ENCODE measurements around the gene LIPG. TPM values are rescaled to one million over a fixed set of nuclear protein-coding genes. Genes with fewer than 3 reads are reported as not detected.

The LIPG gene
- polyA plus RNA-seq, 1 donor (not counting 4 experiments of a cell fraction or from before 2014, with no cell fraction given) = 241 TPM

DNA sequence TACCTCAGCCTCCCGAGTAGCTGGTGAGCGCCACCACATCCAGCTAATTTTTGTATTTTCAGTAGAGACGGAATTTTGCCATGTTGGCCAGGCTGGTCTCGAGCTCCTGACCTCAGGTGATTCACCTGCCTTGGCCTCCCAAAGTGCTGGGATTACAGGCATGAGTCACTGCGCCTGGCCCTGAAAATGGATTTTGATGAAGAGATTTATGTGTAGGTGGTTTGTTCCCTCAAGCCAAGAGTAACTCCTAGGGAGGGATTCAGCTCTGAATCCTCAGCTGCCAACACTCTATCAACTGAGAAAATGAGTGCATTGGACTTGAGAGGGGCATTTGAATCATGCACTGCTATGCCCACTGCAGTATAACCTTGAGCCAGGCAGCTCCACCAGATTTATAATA, 17.5 kb upstream of the LIPG start:
- Histone ChIP-seq H3K4me3 (ENCODE audit: control insufficient read depth in 2 of 3, extremely low read depth in 1 of 3, insufficient read depth in 2 of 3, low read depth in 1 of 3, low read length in 3 of 3) (no peak overlapping the region), H3K27me3 (ENCODE audit: control insufficient read depth, extremely low read depth, insufficient read depth, low read length) (no peaks in the 10 kb centered on the region), H3K9me3 (ENCODE audit: control insufficient read depth, low read depth, low read length) (no peaks in the 10 kb centered on the region), H3K27ac (ENCODE audit: control insufficient read depth, insufficient read depth, low read length) (no peak overlapping the region), H3K9ac (ENCODE audit: control insufficient read depth, extremely low read depth, insufficient read depth, low read length) (no peak overlapping the region), H2AFZ (ENCODE audit: control insufficient read depth, low read length) (no peak overlapping the region), H3K79me2 (ENCODE audit: control insufficient read depth, insufficient read depth, low read length) (no peaks in the 10 kb centered on the region), H3K9me1 (ENCODE audit: control insufficient read depth, extremely low read depth, insufficient read depth, low read length) (no peaks in the 10 kb centered on the region), H3K36me3 (ENCODE audit: control insufficient read depth in 2 of 2, extremely low read depth in 1 of 2, insufficient read depth in 2 of 2, low read length in 2 of 2) (no peaks in the 10 kb centered on the region), H3K4me2 (ENCODE audit: control insufficient read depth, extremely low read depth, insufficient read depth, low read depth, low read length) (no peak overlapping the region), H3K4me1 (ENCODE audit: control insufficient read depth, extremely low read depth, insufficient read depth, low read length) (peaks cover 15% of the 10 kb centered on the region), H4K20me1 (ENCODE audit: control insufficient read depth, extremely low read depth, insufficient read depth, low read length) (no peaks in the 10 kb centered on the region)
- dilution Hi-C loops (cut with MboI; ENCODE audit: extremely low pct_ligation_motif_present, low sequenced_read_pairs) = no loop called here
- FAIRE-seq (no peak), DNase-seq (ENCODE audit: low read depth, low spot score) (no peak)
- TF ChIP-seq, protein P1, sequence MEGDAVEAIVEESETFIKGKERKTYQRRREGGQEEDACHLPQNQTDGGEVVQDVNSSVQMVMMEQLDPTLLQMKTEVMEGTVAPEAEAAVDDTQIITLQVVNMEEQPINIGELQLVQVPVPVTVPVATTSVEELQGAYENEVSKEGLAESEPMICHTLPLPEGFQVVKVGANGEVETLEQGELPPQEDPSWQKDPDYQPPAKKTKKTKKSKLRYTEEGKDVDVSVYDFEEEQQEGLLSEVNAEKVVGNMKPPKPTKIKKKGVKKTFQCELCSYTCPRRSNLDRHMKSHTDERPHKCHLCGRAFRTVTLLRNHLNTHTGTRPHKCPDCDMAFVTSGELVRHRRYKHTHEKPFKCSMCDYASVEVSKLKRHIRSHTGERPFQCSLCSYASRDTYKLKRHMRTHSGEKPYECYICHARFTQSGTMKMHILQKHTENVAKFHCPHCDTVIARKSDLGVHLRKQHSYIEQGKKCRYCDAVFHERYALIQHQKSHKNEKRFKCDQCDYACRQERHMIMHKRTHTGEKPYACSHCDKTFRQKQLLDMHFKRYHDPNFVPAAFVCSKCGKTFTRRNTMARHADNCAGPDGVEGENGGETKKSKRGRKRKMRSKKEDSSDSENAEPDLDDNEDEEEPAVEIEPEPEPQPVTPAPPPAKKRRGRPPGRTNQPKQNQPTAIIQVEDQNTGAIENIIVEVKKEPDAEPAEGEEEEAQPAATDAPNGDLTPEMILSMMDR (optimal IDR thresholded peaks at IDR 0.05 in 1 of 3, IDR thresholded peaks at IDR 0.05 in 1 of 3, conservative IDR thresholded peaks at IDR 0.05 in 1 of 3; ENCODE audit: extremely low read depth in 1 of 3, insufficient read depth in 2 of 3, low read length in 3 of 3) = no peak
- no peak for TF ChIP-seq EZH2 (IDR thresholded peaks at IDR 0.05; ENCODE audit: low read length)

- H3K4me3 ChIP-seq (ENCODE audit: control insufficient read depth in 2 of 3, extremely low read depth in 1 of 3, insufficient read depth in 2 of 3, low read depth in 1 of 3, low read length in 3 of 3) = no peak overlapping the region
- FAIRE-seq = no peak
- H3K9me3 ChIP-seq (ENCODE audit: control insufficient read depth, low read depth, low read length) = no peaks in the 10 kb centered on the region
- no peak for DNase-seq (ENCODE audit: low read depth, low spot score)
- H3K27me3 ChIP-seq (ENCODE audit: control insufficient read depth, extremely low read depth, insufficient read depth, low read length) = no peaks in the 10 kb centered on the region
- H2AFZ ChIP-seq (ENCODE audit: control insufficient read depth, low read length) = no peak overlapping the region
- TF ChIP-seq, protein P1 (optimal IDR thresholded peaks at IDR 0.05 in 1 of 3, IDR thresholded peaks at IDR 0.05 in 1 of 3, conservative IDR thresholded peaks at IDR 0.05 in 1 of 3; ENCODE audit: extremely low read depth in 1 of 3, insufficient read depth in 2 of 3, low read length in 3 of 3) = no peak
- TF ChIP-seq EZH2 (IDR thresholded peaks at IDR 0.05; ENCODE audit: low read length) = no peak
- no peaks in the 10 kb centered on the region for H4K20me1 ChIP-seq (ENCODE audit: control insufficient read depth, extremely low read depth, insufficient read depth, low read length)
- H3K9ac ChIP-seq (ENCODE audit: control insufficient read depth, extremely low read depth, insufficient read depth, low read length) = no peak overlapping the region
- H3K4me2 ChIP-seq (ENCODE audit: control insufficient read depth, extremely low read depth, insufficient read depth, low read depth, low read length) = no peak overlapping the region
- H3K4me1 ChIP-seq (ENCODE audit: control insufficient read depth, extremely low read depth, insufficient read depth, low read length) = peaks cover 15% of the 10 kb centered on the region
- dilution Hi-C loops (cut with MboI; ENCODE audit: extremely low pct_ligation_motif_present, low sequenced_read_pairs) = no loop called here
- H3K9me1 ChIP-seq (ENCODE audit: control insufficient read depth, extremely low read depth, insufficient read depth, low read length) = no peaks in the 10 kb centered on the region
- no peak overlapping the region for H3K27ac ChIP-seq (ENCODE audit: control insufficient read depth, insufficient read depth, low read length)
- no peaks in the 10 kb centered on the region for H3K36me3 ChIP-seq (ENCODE audit: control insufficient read depth in 2 of 2, extremely low read depth in 1 of 2, insufficient read depth in 2 of 2, low read length in 2 of 2)
- H3K79me2 ChIP-seq (ENCODE audit: control insufficient read depth, insufficient read depth, low read length) = no peaks in the 10 kb centered on the region
Measured at GRCh38 chr18:49546278-49546677, 15.6 kb upstream of the LIPG start.

All from keratinocyte (primary cell).